GM18951 (cell line): ENCODE measurements around the gene SLC15A5.

Source experiments
- POLR2A ChIP-seq: IDR thresholded peaks from 4 replicates; pipeline ENCODE4 v1.6.1; 2011; ENCODE audit warnings: mild to moderate bottlenecking; ENCODE audit not compliant: insufficient read length, insufficient read depth; ENCODE audit errors: extremely low read depth
- in situ Hi-C: fragments of 300-500 bp; cut with MboI; formaldehyde crosslinking; loops from one replicate; pipeline ENCODE4 v1.12.0; 2022; ENCODE audit warnings: low sequenced_read_pairs, mixed read lengths, inconsistent platforms; ENCODE audit not compliant: unreplicated experiment

Gene SLC15A5

DNA sequence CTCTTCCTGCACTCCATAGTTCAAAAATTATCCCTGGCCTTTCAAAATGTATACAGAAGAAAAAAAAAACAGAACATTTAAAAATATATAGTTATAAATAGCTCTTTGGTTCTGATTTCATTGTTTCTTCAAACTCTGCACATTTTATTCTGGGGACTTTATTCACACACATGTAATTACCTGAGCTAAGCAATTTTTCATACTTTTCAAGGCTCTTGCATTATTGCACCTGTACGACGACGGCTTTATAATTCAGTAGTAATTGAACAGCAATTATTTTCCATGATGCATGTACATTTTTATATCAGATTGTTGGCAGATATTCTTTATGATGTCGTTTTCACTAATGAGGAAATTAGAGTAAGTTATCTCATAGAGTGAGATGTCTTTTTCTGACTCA lies 13.5 kb upstream of the SLC15A5 start:
- TF ChIP-seq POLR2A: no peak
- in situ Hi-C loops: no loop called here

DNA sequence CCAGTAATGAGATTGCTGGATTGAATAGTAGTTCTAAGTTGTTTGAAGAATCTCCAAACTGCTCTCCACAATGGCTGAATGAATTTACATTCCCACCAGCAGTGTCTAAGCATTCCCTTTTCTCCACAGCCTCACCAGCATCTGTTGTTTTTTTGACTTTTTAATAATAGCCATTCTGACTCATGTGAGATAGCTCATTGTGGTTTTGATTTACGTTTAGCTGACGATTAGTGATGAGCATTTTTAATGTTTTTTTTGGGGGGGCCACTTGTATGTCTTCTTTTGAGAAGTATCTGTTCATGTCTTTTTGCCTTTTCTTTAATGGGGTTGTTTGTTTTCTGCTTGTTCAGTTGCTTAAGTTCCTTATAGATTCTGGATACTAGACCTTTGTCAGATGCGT lies 8.1 kb upstream of the SLC15A5 start:
- in situ Hi-C loops: no loop called here
- no peak for TF ChIP-seq POLR2A

DNA sequence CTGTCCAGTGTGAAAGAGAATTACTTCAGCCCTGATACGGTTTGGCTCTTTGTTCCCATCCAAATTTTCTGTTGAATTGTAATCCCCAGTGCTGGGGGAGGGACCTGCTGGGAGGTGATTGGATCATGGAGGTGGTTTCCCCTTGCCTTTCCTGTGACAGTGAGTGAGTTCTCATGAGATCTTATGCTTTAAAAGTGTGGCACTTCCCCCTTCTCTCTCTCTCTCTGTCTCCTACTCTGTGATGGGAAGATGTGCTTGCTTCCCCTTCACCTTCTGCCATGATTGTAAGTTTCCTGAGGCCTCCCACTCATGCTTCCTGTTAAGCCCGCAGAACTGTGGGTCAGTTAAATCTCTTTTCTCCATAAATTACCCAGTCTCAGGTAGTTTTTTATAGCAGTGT lies 5.5 kb upstream of the SLC15A5 start:
- in situ Hi-C loops: no loop called here
- no peak for TF ChIP-seq POLR2A

DNA sequence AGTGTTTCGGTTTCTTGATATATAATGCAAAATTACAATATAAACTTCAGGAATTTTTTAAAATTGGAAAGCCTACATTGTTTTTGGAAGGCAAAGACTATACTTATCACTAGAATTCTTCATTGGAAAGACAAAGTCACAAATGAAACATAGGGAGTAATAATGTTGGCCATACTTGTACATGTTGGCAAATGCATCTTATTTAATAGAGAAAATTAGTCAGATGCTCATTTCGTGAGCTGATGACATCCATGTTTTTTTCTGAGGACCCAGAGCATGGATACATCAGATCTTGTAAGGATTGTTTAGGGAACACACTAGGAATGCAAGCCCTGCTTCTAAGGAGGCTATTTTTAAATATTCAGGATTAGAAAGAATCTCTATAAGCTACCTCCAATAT lies 4.6 kb upstream of the SLC15A5 start:
- no peak for TF ChIP-seq POLR2A
- in situ Hi-C loops: no loop called here

DNA sequence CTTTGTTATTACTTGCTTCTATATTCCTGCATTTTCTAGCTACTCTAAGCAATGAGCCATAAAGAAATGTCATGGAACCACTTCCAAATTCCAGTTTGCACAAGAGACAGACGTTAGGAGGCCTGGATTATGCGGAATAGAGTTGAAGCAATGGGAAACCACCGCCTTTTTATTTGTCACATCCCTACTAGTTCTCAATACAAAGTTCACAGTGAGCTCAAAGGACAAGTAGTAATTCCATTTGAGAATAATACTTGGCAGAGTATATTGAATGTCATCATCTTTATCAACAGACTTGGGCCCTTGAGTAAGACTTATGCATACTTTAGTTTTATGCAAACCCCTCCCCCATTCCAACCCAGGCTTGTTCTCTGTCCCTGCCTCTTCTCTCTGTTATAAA lies 3.7 kb upstream of the SLC15A5 start:
- in situ Hi-C loops: no loop called here
- no peak for TF ChIP-seq POLR2A

DNA sequence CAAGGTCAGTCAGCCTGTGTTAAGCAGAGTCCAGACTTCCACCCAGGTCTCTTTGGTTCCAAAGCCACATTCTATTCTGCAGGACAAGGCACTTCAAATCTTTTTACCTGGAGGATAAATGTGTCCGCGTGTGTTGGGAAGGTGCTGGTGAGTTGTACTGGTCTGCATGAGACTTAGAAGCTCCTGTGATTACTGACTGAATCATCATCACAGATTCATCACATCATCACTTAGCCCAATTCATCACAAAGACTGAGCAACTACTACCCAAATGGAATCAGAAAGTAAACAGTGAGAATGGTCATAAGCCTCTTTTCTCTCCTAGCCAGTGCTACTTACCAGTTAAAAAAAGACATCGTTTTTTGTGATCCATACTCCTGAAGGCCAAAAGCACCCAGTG lies 5.3 kb downstream of the SLC15A5 start:
- in situ Hi-C loops: no loop called here
- TF ChIP-seq POLR2A: no peak

DNA sequence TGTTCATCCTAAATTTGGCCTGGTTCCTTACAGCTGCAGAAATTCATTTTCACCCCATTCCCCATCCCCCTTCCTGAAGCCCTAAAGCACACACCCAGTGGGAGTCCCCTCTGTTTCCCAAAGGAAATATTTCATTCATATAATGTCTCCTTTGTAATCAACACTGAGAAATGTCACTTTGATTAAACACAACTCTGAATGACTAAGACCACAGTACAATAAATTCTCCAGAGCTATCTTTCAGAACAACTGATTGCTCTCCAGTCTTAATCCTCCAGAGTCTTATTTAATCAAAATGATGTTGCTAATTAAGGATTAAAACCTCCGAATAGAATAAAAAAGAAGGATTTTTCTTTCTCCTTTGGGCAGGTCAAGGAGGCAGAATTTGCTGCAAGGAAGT lies 6.4 kb downstream of the SLC15A5 start:
- in situ Hi-C loops: no loop called here
- no peak for TF ChIP-seq POLR2A

DNA sequence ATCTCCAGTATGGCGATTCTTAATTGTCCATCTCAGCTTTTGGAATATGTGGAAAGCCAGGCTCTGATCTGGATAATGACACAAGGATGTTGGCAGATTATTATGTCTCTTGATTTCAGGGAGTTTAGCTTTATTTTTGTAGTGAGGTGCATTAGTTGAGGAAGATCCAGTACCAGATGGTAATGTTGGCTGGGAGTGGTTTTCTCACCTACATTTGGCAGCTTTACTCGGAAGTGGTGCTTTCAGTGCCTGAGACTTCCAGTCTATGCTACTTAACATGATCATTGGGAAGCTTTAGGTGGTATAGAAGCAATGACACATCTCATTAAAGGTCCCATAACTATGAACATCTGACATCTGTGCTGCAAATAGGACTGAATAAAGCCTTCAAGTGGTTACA lies 7.5 kb downstream of the SLC15A5 start:
- no peak for TF ChIP-seq POLR2A
- in situ Hi-C loops: no loop called here

DNA sequence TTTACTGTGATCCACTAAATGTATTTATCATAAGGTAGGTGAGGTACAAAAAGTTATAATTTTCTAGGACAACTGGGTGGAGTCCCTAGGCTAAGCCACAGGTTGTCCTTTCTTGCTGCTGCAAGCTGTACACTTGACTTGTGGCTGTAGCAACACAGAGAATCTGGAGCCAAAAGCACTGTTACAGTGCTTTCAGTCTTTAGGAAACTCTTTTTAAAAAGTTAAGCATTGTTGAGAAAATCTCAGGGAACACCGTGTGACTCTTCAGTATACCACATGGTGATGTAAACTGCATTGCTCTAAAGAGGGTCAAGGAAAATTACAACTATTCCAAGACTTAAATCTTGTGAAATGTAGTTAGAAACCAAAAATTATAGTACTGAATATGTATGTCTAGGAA lies 11.4 kb downstream of the SLC15A5 start:
- no peak for TF ChIP-seq POLR2A
- in situ Hi-C loops: no loop called here

DNA sequence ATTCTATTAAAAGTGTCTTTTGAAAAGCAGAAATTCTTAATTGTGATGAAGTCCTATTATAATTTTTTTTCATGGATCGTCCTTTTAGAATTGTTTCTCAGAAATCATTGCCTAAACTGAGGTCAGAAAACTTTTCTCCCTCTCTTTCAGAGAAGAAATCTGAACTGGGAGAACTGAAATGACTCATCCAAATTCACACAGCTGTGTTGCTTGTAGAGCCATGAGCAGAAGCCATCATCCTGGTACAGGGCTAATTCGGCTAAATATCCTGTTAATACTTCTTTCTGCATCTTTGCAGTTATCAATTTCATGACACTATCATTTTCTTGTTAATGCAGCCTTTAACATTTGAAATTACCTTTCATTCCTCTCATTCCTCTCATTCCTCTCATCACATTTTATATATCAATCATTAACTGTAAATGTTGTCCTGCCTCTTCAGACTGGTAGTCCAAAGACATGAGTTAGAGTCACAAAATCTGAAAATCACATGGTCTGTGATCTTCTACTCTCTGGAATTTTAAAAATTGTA lies 15.5 kb downstream of the SLC15A5 start:
- in situ Hi-C loops: no loop called here
- TF ChIP-seq POLR2A: no peak

DNA sequence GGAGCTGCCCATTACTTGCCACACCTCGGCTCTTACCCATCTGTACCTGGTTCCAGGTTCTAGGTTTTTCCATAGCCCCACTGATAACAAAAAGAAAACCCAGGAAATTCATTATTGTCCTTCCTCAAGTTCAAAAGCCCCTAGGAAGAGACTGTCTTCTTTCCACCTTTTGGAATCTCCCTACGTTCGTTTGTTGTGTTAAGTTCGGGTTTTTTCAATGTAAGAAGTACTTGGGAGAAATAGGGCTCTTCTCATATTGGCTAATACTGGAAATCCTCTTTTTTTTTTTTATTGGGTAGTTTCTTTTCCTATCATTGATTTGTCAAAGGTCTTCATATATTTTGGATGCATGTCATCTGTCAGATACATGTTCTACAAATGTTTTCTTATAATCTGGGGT lies 17.3 kb downstream of the SLC15A5 start:
- in situ Hi-C loops: no loop called here
- TF ChIP-seq POLR2A: no peak

DNA sequence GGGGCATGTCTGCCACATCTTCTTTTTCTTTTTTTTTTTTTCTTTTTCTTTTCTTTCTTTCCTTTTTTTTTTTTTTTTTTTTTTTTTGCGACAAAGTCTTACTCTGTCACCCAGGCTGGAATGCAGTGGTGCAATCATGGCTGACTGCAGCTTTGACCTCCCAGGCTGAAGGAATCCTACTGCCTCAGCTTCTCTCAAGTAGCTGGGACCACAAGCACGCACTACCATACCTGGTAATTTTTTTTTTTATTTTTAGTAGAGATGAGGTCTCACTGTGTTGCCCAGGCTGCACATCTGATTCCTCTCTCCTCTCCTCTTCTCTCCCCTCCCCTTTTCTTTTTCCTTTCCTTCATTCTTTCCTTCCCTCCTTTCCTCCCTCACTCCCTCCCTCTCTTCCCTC lies 18.5 kb downstream of the SLC15A5 start:
- in situ Hi-C loops: no loop called here
- no peak for TF ChIP-seq POLR2A

DNA sequence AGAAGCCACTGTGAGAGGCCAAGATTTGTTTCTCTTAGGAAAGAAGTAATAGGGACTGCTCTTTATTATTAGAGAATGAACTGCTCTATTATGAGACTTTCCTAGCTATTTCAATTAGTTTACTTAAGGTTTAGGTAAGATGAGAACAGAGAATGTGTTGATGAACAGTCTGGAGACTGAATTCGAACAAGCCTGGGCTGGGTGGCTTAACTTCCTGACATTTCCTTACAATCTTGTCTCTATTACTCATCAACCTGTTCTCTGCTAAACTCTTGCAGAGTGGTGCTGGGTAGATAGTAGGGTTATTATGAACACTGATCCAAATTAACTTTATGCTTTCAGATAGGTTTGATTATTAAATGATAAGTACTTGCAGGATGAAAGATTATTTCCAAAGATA lies 31.2 kb downstream of the SLC15A5 start:
- no peak for TF ChIP-seq POLR2A
- in situ Hi-C loops: no loop called here

DNA sequence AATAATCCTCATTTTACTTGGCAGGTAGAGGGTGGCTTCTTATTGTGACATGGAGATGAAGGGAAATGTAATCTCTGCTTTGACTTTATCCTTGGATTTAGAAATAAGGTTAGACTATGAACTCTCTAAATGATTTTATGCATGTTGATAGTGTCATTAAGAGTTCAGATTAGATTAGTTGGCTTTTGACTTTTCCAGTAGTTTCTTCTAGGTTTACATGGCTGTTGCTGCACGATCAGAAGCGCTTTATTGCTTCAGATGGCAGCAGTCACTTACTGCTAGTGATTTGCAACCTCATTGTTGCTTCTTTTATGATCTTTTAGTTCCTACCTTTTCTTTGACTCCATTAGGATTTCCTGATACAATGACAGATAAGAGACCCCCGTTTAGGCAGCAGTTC lies 32.3 kb downstream of the SLC15A5 start:
- no peak for TF ChIP-seq POLR2A
- in situ Hi-C loops: no loop called here
